PFSK-1 (cell line): Measurements from ENCODE around the gene DOLPP1. TPM values are rescaled to one million over a fixed set of nuclear protein-coding genes. Genes with fewer than 3 reads are reported as not detected.

ENCODE experiments used
- FOXP2 ChIP-seq: optimal IDR thresholded peaks from 2 replicates; pipeline ENCODE3; 2011; ENCODE audit warnings: borderline replicate concordance, control low read depth, inconsistent platforms; ENCODE audit not compliant: insufficient read depth; ENCODE audit errors: extremely low read length, extremely low read depth
- POLR2AphosphoS5 ChIP-seq: IDR thresholded peaks from 2 replicates; pipeline ENCODE4 v1.6.1; 2012; ENCODE audit warnings: low read depth, mild to moderate bottlenecking, control low read depth, low read length, moderate library complexity
- SIN3A ChIP-seq: IDR thresholded peaks from 2 replicates; pipeline ENCODE4 v1.6.1; 2012; ENCODE audit warnings: mild to moderate bottlenecking, low read length, moderate library complexity, borderline replicate concordance; ENCODE audit not compliant: insufficient read depth
- TAF1 ChIP-seq: IDR thresholded peaks from 2 replicates; pipeline ENCODE4 v1.6.1; 2012; ENCODE audit warnings: low read length, control low read depth, borderline replicate concordance; ENCODE audit not compliant: insufficient read depth
- polyA plus RNA-seq: library from polyadenylated mRNA; unstranded; fragments of >200 nt; gene quantifications from one replicate; pipeline ENCODE4 v1.2.1, GENCODE V29; 2012; ENCODE audit warnings: low read depth, missing spikeins; ENCODE audit not compliant: insufficient read length
- TF ChIP-seq, protein P1 (sequence below), 2 experiments: IDR thresholded peaks; 2 replicates each; pipeline versions ENCODE4 v1.6.1 to v1.8.0; 2011 to 2012; ENCODE audit warnings: low read depth in 2 of 2, low read length in 2 of 2, control low read depth in 1 of 2, inconsistent platforms in 1 of 2, mild to moderate bottlenecking in 1 of 2, moderate library complexity in 1 of 2; ENCODE audit not compliant: insufficient read depth in 1 of 2

The DOLPP1 gene, protein sequence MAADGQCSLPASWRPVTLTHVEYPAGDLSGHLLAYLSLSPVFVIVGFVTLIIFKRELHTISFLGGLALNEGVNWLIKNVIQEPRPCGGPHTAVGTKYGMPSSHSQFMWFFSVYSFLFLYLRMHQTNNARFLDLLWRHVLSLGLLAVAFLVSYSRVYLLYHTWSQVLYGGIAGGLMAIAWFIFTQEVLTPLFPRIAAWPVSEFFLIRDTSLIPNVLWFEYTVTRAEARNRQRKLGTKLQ
- polyA plus RNA-seq, result 23.0 TPM

- TF ChIP-seq SIN3A, result no peak
- TF ChIP-seq, protein P1, sequence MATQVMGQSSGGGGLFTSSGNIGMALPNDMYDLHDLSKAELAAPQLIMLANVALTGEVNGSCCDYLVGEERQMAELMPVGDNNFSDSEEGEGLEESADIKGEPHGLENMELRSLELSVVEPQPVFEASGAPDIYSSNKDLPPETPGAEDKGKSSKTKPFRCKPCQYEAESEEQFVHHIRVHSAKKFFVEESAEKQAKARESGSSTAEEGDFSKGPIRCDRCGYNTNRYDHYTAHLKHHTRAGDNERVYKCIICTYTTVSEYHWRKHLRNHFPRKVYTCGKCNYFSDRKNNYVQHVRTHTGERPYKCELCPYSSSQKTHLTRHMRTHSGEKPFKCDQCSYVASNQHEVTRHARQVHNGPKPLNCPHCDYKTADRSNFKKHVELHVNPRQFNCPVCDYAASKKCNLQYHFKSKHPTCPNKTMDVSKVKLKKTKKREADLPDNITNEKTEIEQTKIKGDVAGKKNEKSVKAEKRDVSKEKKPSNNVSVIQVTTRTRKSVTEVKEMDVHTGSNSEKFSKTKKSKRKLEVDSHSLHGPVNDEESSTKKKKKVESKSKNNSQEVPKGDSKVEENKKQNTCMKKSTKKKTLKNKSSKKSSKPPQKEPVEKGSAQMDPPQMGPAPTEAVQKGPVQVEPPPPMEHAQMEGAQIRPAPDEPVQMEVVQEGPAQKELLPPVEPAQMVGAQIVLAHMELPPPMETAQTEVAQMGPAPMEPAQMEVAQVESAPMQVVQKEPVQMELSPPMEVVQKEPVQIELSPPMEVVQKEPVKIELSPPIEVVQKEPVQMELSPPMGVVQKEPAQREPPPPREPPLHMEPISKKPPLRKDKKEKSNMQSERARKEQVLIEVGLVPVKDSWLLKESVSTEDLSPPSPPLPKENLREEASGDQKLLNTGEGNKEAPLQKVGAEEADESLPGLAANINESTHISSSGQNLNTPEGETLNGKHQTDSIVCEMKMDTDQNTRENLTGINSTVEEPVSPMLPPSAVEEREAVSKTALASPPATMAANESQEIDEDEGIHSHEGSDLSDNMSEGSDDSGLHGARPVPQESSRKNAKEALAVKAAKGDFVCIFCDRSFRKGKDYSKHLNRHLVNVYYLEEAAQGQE (IDR thresholded peaks at IDR 0.05; ENCODE audit: insufficient read depth in 1 of 2, low read depth in 2 of 2, low read length in 2 of 2), result peak in 1 of 2 experiments; percentile 36; a peak in 1 of 4 replicates
- TF ChIP-seq TAF1, result 0 out of 2 replicates have a peak, but pooled peaks have one; percentile 28
- TF ChIP-seq POLR2AphosphoS5, result peak; percentile 66
These were observed at the start of gene DOLPP1 for GRCh38 chr9:129080601-129081387. DOLPP1 (plus strand) TSS chr9:129081111; CDS start chr9:129081132, 21 bp downstream.

- TF ChIP-seq SIN3A (no peak), FOXP2 (no peak), POLR2AphosphoS5 (no peak), TAF1 (no peak)
- TF ChIP-seq, protein P1 (IDR thresholded peaks at IDR 0.05; ENCODE audit: insufficient read depth in 1 of 2, low read depth in 2 of 2, low read length in 2 of 2), result no peak
These were observed 49.4 kb upstream of the DOLPP1 start for GRCh38 chr9:129031514-129031913.

GRCh38 chr9:129032541-129033159 lies 48.3 kb upstream of the DOLPP1 start:
- TF ChIP-seq FOXP2 (no peak), SIN3A (no peak), TAF1 (no peak), POLR2AphosphoS5 (no peak)
- TF ChIP-seq, protein P1 (IDR thresholded peaks at IDR 0.05; ENCODE audit: insufficient read depth in 1 of 2, low read depth in 2 of 2, low read length in 2 of 2), result no peak

- TF ChIP-seq FOXP2 (no peak), SIN3A (no peak), POLR2AphosphoS5 (no peak), TAF1 (no peak)
- TF ChIP-seq, protein P1 (IDR thresholded peaks at IDR 0.05; ENCODE audit: insufficient read depth in 1 of 2, low read depth in 2 of 2, low read length in 2 of 2), result no peak
These were observed 47.7 kb upstream of the DOLPP1 start for GRCh38 chr9:129033216-129033615.
